ACHN (cell line): ENCODE measurements around the gene NR1H2.
"Not testable (repeated sequence)": the region's sequence is repeated elsewhere in the genome, so short reads cannot be mapped to it uniquely, and the experiment has no call there.

Source experiments
- DNase-seq: peaks from one replicate; pipeline ENCODE4 v3.0.0-alpha.2; 2015
- in situ Hi-C: cut with HindIII; loops from 2 replicates; pipeline ENCODE4 v1.10.0; 2017; ENCODE audit warnings: low sequenced_read_pairs, low pct_ligation_motif_present, low pct_unique_long_range_greater_than_20kb

NR1H2 gene

DNA sequence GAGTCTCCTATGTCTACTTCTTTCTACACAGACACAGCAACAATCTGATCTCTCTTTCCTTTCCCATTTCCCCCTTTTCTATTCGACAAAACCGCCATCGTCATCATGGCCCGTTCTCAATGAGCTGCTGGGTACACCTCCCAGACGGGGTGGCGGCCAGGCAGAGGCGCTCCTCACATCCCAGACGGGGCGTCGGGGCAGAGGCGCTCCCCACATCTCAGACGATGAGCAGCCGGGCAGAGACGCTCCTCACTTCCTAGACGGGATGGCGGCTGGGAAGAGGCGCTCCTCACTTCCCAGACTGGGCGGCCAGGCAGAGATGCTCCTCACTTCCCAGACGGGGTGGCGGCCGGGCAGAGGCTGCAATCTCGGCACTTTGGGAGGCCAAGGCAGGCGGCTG is 14.7 kb downstream of the NR1H2 start:
- in situ Hi-C loops, DNase-seq: not testable (repeated sequence)

DNA sequence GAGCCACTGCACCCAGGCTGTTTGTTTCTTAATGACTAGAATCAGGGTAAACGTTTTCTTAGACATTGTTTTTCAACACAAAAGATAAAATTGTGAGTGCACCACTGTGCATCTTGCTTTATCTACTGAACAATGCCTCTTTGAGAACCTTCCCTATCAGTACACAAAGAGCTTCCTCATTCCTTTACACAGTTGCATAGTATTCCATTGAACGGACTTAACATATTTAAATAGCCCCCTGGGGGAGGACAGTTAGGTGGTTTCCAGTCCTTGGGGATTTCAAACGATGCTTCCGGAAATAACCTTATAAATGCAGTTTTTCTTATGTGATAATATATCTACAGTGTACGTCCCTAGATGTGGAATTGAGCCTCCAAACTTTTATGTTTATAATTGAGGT is 16.5 kb downstream of the NR1H2 start:
- DNase-seq: no peak
- in situ Hi-C loops: no loop called here

GRCh38 chr19:50393589-50393988 is 17.3 kb downstream of the NR1H2 start:
- in situ Hi-C loops: no loop called here
- no peak for DNase-seq

- DNase-seq: no peak
- in situ Hi-C loops: no loop called here
Measured at GRCh38 chr19:50394017-50394416, 17.8 kb downstream of the NR1H2 start.

GRCh38 chr19:50398675-50399367 is 22.6 kb downstream of the NR1H2 start:
- DNase-seq: no peak
- in situ Hi-C loops: no loop called here

- DNase-seq: no peak
- in situ Hi-C loops: no loop called here
Measured at GRCh38 chr19:50399368-50399745, 23.1 kb downstream of the NR1H2 start.

GRCh38 chr19:50401605-50402450 is 25.6 kb downstream of the NR1H2 start:
- in situ Hi-C loops: no loop called here
- no peak for DNase-seq

- no peak for DNase-seq
- in situ Hi-C loops: no loop called here
Measured at GRCh38 chr19:50402544-50403301, 26.5 kb downstream of the NR1H2 start.

DNA sequence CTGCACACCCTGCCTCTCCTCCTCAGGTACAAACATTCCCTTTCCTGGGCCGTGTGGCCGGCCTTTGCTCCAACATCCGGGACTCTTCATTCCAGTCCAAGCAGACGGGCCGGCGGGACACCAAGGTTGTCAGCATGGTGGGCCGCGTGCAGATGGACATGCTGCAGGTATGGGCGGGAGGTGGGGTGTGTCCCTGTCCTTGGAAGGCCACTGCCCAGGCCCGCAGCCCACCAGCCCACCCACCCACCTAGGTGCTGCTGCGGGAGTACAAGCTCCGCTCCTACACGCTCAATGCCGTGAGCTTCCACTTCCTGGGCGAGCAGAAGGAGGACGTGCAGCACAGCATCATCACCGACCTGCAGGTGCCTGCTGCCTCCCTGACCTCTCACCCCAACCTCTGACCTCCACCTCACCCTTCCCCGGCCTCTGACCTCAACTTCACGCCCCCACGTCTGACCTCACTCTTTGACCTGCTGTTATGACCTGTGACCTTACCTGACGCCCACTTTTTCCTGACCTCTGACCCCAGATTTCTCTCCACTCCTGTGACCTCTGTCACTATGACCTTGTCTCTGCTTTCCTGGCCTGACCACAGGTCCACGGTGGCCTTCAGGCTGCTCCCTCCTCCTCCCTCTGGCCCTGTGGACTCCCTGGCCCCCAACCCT is 30.0 kb downstream of the NR1H2 start:
- in situ Hi-C loops: no loop called here
- DNase-seq: no peak

DNA sequence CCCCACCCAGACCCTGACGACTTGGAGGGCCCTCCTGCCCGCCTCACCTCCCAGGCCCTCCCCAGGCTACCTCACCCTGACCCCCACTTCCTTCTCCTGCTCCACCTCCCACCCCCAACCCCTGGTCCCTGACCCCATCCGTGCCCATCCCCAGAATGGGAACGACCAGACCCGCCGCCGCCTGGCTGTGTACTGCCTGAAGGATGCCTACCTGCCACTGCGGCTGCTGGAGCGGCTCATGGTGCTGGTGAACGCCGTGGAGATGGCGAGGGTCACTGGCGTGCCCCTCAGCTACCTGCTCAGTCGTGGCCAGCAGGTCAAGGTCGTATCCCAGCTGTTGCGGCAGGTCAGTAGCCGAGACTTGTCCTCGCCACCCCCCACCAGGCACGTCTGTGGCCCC is 30.6 kb downstream of the NR1H2 start:
- no peak for DNase-seq
- in situ Hi-C loops: no loop called here

DNA sequence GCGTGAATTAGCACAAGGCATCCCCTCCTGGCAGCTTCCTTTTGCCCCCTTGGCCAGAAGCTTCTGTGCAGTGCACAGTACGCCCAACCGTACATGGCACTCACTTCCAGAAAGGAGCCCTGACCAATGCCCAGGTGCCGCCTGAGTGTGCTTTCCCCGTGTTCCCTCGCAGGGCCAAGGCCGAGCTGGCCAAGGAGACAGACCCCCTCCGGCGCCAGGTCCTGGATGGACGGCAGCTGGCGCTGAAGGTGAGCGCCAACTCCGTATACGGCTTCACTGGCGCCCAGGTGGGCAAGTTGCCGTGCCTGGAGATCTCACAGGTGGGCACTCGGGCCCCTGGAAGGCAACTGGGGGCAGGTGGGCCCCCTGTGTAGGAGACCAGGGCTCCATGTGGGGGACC is 33.1 kb downstream of the NR1H2 start:
- in situ Hi-C loops: no loop called here
- DNase-seq: no peak

DNA sequence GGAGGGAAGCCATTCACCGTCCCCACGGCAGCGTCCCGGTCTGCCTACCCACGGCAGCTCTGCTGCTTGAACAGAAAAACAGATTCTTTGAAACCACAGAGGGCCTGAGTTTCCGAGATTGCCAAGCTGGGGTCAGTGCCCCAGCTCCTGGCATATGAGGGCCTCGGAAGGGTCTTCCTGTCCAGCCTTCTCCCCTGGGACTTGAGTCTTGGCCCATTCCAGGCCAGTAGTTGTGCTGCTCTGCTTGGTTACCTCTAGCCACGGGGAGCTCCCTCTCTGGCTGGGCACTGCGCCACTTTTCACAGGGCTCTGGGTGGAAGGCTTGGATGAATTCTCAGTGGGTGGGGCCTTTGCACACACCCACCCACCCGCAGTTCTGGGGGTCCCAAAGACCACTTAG is 33.9 kb downstream of the NR1H2 start:
- in situ Hi-C loops: no loop called here
- DNase-seq: no peak

- in situ Hi-C loops: no loop called here
- DNase-seq: no peak
Measured at GRCh38 chr19:50412419-50412818, 36.2 kb downstream of the NR1H2 start.

GRCh38 chr19:50413096-50413495 is 36.8 kb downstream of the NR1H2 start:
- DNase-seq: no peak
- in situ Hi-C loops: no loop called here

DNA sequence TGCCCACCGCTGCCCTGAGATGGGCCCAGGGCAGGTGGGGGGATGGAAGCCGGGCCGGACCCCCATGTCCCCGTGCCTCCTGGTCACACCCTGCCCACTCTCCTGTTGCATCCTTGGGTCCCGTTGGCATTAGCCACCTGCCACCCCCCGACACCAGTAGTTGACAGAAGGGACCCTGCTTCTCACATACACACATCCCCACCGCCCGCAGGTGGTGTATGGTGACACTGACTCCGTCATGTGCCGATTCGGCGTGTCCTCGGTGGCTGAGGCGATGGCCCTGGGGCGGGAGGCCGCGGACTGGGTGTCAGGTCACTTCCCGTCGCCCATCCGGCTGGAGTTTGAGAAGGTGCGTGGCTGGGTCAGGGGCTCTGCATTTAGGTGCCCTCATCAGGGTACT is 37.3 kb downstream of the NR1H2 start:
- DNase-seq: no peak
- in situ Hi-C loops: no loop called here

GRCh38 chr19:50414864-50415660 is 38.8 kb downstream of the NR1H2 start:
- in situ Hi-C loops: no loop called here
- DNase-seq: peak; percentile 24

GRCh38 chr19:50415661-50416033 is 39.4 kb downstream of the NR1H2 start:
- DNase-seq: no peak
- in situ Hi-C loops: no loop called here
